Measurements from ENCODE around the gene VN1R5. TPM values are rescaled to one million over a fixed set of nuclear protein-coding genes. Genes with fewer than 3 reads are reported as not detected.
"Not testable (repeated sequence)": the region's sequence is repeated elsewhere in the genome, so short reads cannot be mapped to it uniquely, and the experiment has no call there.

Gene VN1R5
- total and polyA plus RNA-seq, 7 donors, result not detected

DNA sequence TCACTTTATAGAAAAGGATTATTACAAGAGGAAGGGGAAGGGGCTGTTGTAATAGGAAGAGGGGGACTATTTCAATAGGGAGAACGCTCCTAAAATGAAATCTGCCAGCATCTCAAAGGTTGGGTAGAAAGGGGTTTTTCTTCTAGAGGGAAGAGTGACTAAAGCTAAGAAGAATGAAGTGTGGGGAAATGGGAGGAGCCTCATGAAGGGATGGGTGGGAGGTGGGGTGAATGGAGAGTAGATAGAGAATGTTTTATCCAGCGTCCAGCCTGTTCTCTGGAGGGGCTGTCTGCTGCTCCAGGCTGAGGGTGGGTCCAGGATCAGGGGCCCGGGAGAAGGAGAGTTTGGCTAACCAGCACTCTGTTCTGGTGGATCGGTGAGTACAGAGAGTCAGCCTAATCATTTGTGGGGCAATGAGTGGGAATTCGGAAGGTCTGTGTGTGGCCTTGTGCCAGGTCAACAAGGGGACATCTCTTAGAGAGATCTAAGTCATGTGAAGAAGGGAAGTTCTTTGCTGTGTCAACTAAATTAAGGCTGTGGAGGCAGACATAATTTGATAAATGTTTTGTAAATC, 25.2 kb downstream of the VN1R5 start:
- Histone ChIP-seq H3K4me1 (no peaks in the 10 kb centered on the region), H3K27ac (no peak overlapping the region), H3K27me3 (no peaks in the 10 kb centered on the region), H3K36me3 (no peaks in the 10 kb centered on the region), H3K4me3 (no peak overlapping the region), H3K9me3 (no peaks in the 10 kb centered on the region)
- WGBS, 2 donors, result 78 to 80% methylated on average over 5 of the region's 5 CpGs
- no peak for TF ChIP-seq POLR2A (IDR thresholded peaks at IDR 0.05)
- no peak for TF ChIP-seq POLR2AphosphoS5 (IDR thresholded peaks at IDR 0.05)
- intact Hi-C loops (cut with DNase I), result no loop called here
- DNase-seq, result no peak

DNA sequence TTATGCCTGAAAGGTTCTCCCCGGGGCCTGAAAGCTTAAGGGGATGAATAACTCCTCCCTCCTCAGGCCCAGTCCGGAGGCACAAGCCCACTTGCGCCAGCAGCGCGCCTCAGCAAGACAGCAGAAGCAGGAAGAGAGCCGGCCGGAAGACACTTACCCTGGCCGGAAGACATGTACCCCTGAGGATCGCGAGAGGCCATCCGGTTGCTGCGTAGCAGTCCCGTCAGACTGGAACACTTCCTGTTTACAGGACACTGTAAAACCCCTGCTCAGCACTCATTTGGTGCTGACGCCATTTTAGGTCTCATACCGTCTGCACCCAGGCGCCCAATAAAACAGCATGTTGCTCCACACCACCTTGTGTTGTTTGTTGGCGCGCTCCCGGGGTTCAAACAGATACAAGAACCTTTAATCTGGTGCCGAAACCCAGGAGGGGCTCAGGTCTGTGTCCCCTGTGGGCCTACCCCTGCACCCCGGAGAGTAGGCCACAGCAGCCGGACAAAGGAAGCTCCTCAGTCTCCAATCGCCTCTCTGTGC, 30.3 kb downstream of the VN1R5 start:
- Histone ChIP-seq H3K27ac (no peak overlapping the region), H3K36me3 (no peaks in the 10 kb centered on the region), H3K9me3 (no peaks in the 10 kb centered on the region), H3K4me1 (no peaks in the 10 kb centered on the region), H3K27me3 (no peaks in the 10 kb centered on the region), H3K4me3 (no peak overlapping the region)
- TF ChIP-seq EP300 (IDR thresholded peaks at IDR 0.05) (no peak), POLR2AphosphoS5 (IDR thresholded peaks at IDR 0.05) (no peak), POLR2A (IDR thresholded peaks at IDR 0.05) (no peak)
- TF ChIP-seq, protein P1, sequence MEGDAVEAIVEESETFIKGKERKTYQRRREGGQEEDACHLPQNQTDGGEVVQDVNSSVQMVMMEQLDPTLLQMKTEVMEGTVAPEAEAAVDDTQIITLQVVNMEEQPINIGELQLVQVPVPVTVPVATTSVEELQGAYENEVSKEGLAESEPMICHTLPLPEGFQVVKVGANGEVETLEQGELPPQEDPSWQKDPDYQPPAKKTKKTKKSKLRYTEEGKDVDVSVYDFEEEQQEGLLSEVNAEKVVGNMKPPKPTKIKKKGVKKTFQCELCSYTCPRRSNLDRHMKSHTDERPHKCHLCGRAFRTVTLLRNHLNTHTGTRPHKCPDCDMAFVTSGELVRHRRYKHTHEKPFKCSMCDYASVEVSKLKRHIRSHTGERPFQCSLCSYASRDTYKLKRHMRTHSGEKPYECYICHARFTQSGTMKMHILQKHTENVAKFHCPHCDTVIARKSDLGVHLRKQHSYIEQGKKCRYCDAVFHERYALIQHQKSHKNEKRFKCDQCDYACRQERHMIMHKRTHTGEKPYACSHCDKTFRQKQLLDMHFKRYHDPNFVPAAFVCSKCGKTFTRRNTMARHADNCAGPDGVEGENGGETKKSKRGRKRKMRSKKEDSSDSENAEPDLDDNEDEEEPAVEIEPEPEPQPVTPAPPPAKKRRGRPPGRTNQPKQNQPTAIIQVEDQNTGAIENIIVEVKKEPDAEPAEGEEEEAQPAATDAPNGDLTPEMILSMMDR (IDR thresholded peaks at IDR 0.05), result no peak
- WGBS, 2 donors, result 97% methylated on average over 23 of the region's 23 CpGs
- DNase-seq, result no peak
- intact Hi-C loops (cut with DNase I), result no loop called here

DNA sequence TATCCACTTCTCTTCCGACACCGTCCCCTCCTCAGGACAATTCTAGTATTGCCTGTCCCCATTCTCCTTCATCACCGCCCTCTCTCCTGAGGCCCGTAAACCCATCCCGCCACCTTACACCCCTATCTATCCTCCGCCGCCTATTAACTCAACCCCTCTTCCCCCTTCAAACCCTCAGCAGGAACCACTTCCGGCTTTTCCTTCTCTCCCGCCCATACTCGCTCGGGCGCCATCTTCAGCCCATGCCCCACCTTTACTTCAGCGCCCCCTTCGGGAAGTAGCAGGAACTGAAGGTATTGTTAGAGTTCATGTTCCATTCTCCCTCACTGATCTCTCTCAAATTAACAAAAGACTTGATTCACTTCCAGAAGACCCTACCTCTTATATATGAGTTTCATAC, 31.6 kb downstream of the VN1R5 start:
- H3K27ac ChIP-seq, result no peak overlapping the region
- intact Hi-C loops (cut with DNase I), result no loop called here
- no peaks in the 10 kb centered on the region for H3K4me1 ChIP-seq
- H3K9me3 ChIP-seq, result no peaks in the 10 kb centered on the region
- H3K36me3 ChIP-seq, result no peaks in the 10 kb centered on the region
- WGBS, 2 donors, result 95% methylated on average over 14 of the region's 14 CpGs
- no peak for DNase-seq
- no peak overlapping the region for H3K4me3 ChIP-seq
- TF ChIP-seq EP300 (IDR thresholded peaks at IDR 0.05) (no peak), POLR2A (IDR thresholded peaks at IDR 0.05) (no peak), POLR2AphosphoS5 (IDR thresholded peaks at IDR 0.05) (no peak)
- TF ChIP-seq, protein P1 (IDR thresholded peaks at IDR 0.05), result no peak
- H3K27me3 ChIP-seq, result no peaks in the 10 kb centered on the region

DNA sequence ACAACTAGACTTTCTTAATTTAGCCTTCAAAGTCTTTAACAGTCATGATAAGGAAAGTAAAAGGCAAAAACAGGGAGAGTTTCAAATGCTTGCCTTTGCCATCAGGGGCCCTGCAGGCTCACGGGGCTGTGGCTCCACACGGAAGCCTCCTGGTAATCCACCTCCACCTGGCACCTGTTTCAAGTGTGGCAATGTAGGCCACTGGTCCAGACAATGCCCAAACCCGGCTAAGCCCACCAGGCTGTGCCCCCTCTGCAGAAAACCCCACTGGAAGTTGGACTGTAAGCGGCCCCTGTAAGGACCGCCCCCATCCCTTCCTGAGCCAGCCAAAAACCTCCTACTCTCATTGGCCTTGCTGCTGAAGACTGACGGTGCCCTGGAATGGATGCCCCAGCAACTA, 32.5 kb downstream of the VN1R5 start:
- Histone ChIP-seq H3K4me3 (no peak overlapping the region), H3K4me1 (no peaks in the 10 kb centered on the region), H3K36me3 (no peaks in the 10 kb centered on the region), H3K27me3 (no peaks in the 10 kb centered on the region), H3K9me3 (no peaks in the 10 kb centered on the region), H3K27ac (no peak overlapping the region)
- intact Hi-C loops (cut with DNase I), result no loop called here
- WGBS, 2 donors, result 94 to 97% methylated on average over 6 of the region's 6 CpGs
- no peak for DNase-seq
- TF ChIP-seq, protein P1 (IDR thresholded peaks at IDR 0.05), result no peak
- TF ChIP-seq POLR2A (IDR thresholded peaks at IDR 0.05) (no peak), EP300 (IDR thresholded peaks at IDR 0.05) (no peak), POLR2AphosphoS5 (IDR thresholded peaks at IDR 0.05) (no peak)

DNA sequence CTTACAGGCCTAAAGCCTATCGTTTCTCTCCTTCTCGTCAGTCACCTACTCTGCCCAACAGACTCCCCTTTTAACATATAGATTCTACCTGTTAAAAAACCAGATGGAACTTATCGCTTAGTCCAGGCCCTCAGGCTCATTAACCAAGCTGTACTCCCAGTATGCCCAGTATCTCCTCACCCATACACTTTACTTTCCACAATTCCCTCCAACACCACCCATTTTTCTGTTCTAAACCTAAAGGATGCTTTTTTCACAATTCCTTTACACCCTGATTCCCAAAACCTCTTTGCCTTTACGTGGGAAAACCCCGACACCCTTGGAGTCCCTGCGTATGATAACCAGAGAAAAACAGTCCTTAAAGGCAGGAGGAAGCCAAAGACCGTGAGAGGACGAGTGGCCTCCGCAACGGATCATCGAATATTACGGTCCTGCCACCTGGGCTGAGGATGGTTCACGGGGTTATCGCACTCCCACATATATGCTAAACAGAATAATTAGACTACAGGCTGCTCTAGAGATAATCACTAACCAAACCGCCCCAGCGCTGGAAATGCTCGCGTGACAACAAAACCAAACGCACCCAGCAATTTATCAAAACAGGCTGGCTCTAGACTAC, 33.5 kb downstream of the VN1R5 start:
- DNase-seq; H3K4me3 ChIP-seq; intact Hi-C loops (cut with DNase I); H3K27ac ChIP-seq; H3K9me3 ChIP-seq; H3K36me3 ChIP-seq; H3K27me3 ChIP-seq; H3K4me1 ChIP-seq: not testable (repeated sequence)
- WGBS, 2 donors, result 95% methylated on average over 19 of the region's 19 CpGs
